Measurements from ENCODE around the gene IGF2BP3. TPM values are rescaled to one million over a fixed set of nuclear protein-coding genes. Genes with fewer than 3 reads are reported as not detected.

Gene IGF2BP3
- total RNA-seq, 3 donors from 2014 or later (not counting 1 experiment from before 2014, with no cell fraction given), result 1.4 to 2.9 TPM; not detected in 1

DNA sequence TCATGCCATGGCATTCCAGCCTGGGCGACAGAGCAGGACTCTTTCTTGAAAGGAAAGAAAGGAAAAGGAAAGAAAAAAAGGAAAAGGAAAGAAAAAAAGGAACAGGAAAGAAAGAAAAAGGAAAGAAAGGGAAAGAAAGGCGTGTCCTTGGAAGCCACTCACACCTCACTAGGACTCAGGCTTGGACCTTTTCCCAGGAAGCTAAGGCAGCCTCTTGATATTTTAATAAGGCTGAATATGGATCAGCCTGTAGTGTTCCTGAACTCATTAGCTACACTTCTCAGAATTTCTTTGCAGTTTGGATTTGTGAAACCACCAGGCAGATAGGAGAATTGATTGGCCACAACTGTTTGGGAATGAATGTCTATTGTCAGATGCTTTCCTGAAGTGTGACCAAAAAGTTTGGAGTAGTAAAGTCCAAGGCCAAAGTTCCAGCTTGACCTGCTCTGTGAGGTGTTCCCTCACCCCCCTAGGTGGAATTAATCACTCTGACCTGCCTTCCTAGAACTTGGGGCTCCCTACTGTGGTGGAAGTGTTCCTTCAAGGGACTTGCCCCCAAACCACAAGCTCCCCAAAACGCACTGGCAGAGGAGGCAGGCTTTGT is 178.2 kb downstream of the IGF2BP3 start:
- H3K27ac Mint-ChIP-seq, result no peak overlapping the region
- H3K9me3 Mint-ChIP-seq, result no peaks in the 10 kb centered on the region
- Histone ChIP-seq H3K27me3 (ENCODE audit: control insufficient read depth, insufficient read depth, low read length) (no peaks in the 10 kb centered on the region), H3K9me3 (ENCODE audit: control insufficient read depth, insufficient read depth, low read length) (no peaks in the 10 kb centered on the region), H3K4me3 (ENCODE audit: low read length) (no peak overlapping the region), H3K4me1 (ENCODE audit: control insufficient read depth, insufficient read depth, low read length) (peaks cover 15% of the 10 kb centered on the region), H3K36me3 (ENCODE audit: control insufficient read depth, insufficient read depth, low read length) (no peaks in the 10 kb centered on the region), H3K27ac (ENCODE audit: low read length) (no peak overlapping the region)
- no peak overlapping the region for H3K4me3 Mint-ChIP-seq
- no peak for ATAC-seq
- no peak for DNase-seq
- no peak for TF ChIP-seq CTCF (IDR thresholded peaks at IDR 0.05)
- intact Hi-C loops (cut with micrococcal nuclease), result no loop called here
- peaks cover 6 to 7% of the 10 kb centered on the region in 2 donors for H3K4me1 Mint-ChIP-seq
- no peaks in the 10 kb centered on the region for H3K36me3 Mint-ChIP-seq
- WGBS (ENCODE audit: insufficient coverage), result 78% methylated on average over 3 of the region's 3 CpGs
- H3K27me3 Mint-ChIP-seq (ENCODE audit: low read depth in 2 of 2), result peaks cover 0 to 15% of the 10 kb centered on the region in 2 donors

- Mint-ChIP-seq H3K4me3 (no peak overlapping the region), H3K27me3 (ENCODE audit: low read depth in 2 of 2) (peaks cover 0 to 8% of the 10 kb centered on the region in 2 donors), H3K27ac (no peak overlapping the region), H3K9me3 (no peaks in the 10 kb centered on the region), H3K36me3 (no peaks in the 10 kb centered on the region), H3K4me1 (peaks cover 6 to 7% of the 10 kb centered on the region in 2 donors)
- intact Hi-C loops (cut with micrococcal nuclease), result no loop called here
- ATAC-seq (no peak), DNase-seq (no peak)
- Histone ChIP-seq H3K9me3 (ENCODE audit: control insufficient read depth, insufficient read depth, low read length) (no peaks in the 10 kb centered on the region), H3K27me3 (ENCODE audit: control insufficient read depth, insufficient read depth, low read length) (no peaks in the 10 kb centered on the region), H3K27ac (ENCODE audit: low read length) (no peak overlapping the region), H3K36me3 (ENCODE audit: control insufficient read depth, insufficient read depth, low read length) (no peaks in the 10 kb centered on the region), H3K4me1 (ENCODE audit: control insufficient read depth, insufficient read depth, low read length) (peaks cover 15% of the 10 kb centered on the region), H3K4me3 (ENCODE audit: low read length) (no peak overlapping the region)
- no peak for TF ChIP-seq CTCF (IDR thresholded peaks at IDR 0.05)
- 96% methylated on average over 9 of the region's 9 CpGs for WGBS (ENCODE audit: insufficient coverage)
Observed at GRCh38 chr7:23290993-23291392, 179.3 kb downstream of the IGF2BP3 start.

- H3K4me1 Mint-ChIP-seq, result peaks cover 6 to 7% of the 10 kb centered on the region in 2 donors
- ATAC-seq (peak in 2 of 3 donors; percentile 36 to 52), DNase-seq (no peak)
- Histone ChIP-seq H3K27me3 (ENCODE audit: control insufficient read depth, insufficient read depth, low read length) (no peaks in the 10 kb centered on the region), H3K4me1 (ENCODE audit: control insufficient read depth, insufficient read depth, low read length) (peaks cover 15% of the 10 kb centered on the region), H3K27ac (ENCODE audit: low read length) (no peak overlapping the region), H3K36me3 (ENCODE audit: control insufficient read depth, insufficient read depth, low read length) (no peaks in the 10 kb centered on the region), H3K9me3 (ENCODE audit: control insufficient read depth, insufficient read depth, low read length) (no peaks in the 10 kb centered on the region), H3K4me3 (ENCODE audit: low read length) (no peak overlapping the region)
- 70% methylated on average over 5 of the region's 5 CpGs for WGBS (ENCODE audit: insufficient coverage)
- intact Hi-C loops (cut with micrococcal nuclease), result no loop called here
- no peak overlapping the region for H3K4me3 Mint-ChIP-seq
- no peaks in the 10 kb centered on the region for H3K9me3 Mint-ChIP-seq
- no peak for TF ChIP-seq CTCF (IDR thresholded peaks at IDR 0.05)
- no peaks in the 10 kb centered on the region for H3K36me3 Mint-ChIP-seq
- peaks cover 0 to 4% of the 10 kb centered on the region in 2 donors for H3K27me3 Mint-ChIP-seq (ENCODE audit: low read depth in 2 of 2)
- H3K27ac Mint-ChIP-seq, result no peak overlapping the region
Observed at GRCh38 chr7:23287612-23288011, 182.7 kb downstream of the IGF2BP3 start.
